ENCODE data around the gene B9D2.

B9D2 gene

GRCh38 chr19:41407271-41407670, 43.3 kb upstream of the B9D2 start:
- no peak overlapping the region for H2BK120ac ChIP-seq (ENCODE audit: low read depth, low read length)
- H2BK15ac ChIP-seq (ENCODE audit: low read depth, poor library complexity, severe bottlenecking): no peak overlapping the region
- no peak overlapping the region for H3K23ac ChIP-seq (ENCODE audit: low read length in 2 of 2)
- no peak overlapping the region for H2AK5ac ChIP-seq (ENCODE audit: low read length, severe bottlenecking)
- no peak overlapping the region for H4K8ac ChIP-seq (ENCODE audit: low read length)
- no peak overlapping the region for H3K4ac ChIP-seq (ENCODE audit: low read depth in 1 of 2, low read length in 2 of 2)
- 24% methylated on average over 4 of the region's 4 CpGs for WGBS
- H2AFZ ChIP-seq (ENCODE audit: low read depth, low read length): no peak overlapping the region
- H3K4me2 ChIP-seq (ENCODE audit: low read length, poor library complexity, severe bottlenecking): no peak overlapping the region
- no peak overlapping the region for H4K91ac ChIP-seq (ENCODE audit: low read length)
- H3K18ac ChIP-seq (ENCODE audit: low read depth in 1 of 2, low read length in 2 of 2): no peak overlapping the region
- H3K27me3 ChIP-seq (ENCODE audit: control insufficient read depth in 1 of 2, insufficient read depth in 1 of 2, low read length in 2 of 2): no peaks in the 10 kb centered on the region
- no peak for DNase-seq
- H2BK5ac ChIP-seq (ENCODE audit: low read depth, low read length, poor library complexity, severe bottlenecking): no peak overlapping the region
- H3K9ac ChIP-seq (ENCODE audit: low read length): no peak overlapping the region
- no peak overlapping the region for H3K4me3 ChIP-seq (ENCODE audit: insufficient read depth in 1 of 2, low read depth in 1 of 2, low read length in 2 of 2)
- peaks cover 15% of the 10 kb centered on the region for H3K79me1 ChIP-seq (replicated peaks; ENCODE audit: low read length, poor library complexity, severe bottlenecking)
- no peaks in the 10 kb centered on the region for H3K9me3 ChIP-seq (ENCODE audit: control insufficient read depth, low read length)
- peaks cover 20% of the 10 kb centered on the region for H3K4me1 ChIP-seq (ENCODE audit: control insufficient read depth, insufficient read depth, low read depth, low read length)
- no peak overlapping the region for H2BK12ac ChIP-seq (ENCODE audit: low read length in 2 of 2)
- peak overlapping the region; percentile 86 for H3K27ac ChIP-seq (ENCODE audit: low read length, poor library complexity, severe bottlenecking)
- H3K14ac ChIP-seq (ENCODE audit: low read length in 2 of 2): no peak overlapping the region
- peaks cover 23 to 24% of the 10 kb centered on the region in 2 experiments for H3K36me3 ChIP-seq (ENCODE audit: control insufficient read depth in 1 of 2, insufficient read depth in 2 of 2, low read depth in 1 of 2, low read length in 2 of 2)

- H2AK5ac ChIP-seq (ENCODE audit: low read length, severe bottlenecking): peak overlapping the region; percentile 13
- H3K36me3 ChIP-seq (ENCODE audit: control insufficient read depth in 1 of 2, insufficient read depth in 2 of 2, low read depth in 1 of 2, low read length in 2 of 2): peaks cover 11% of the 10 kb centered on the region in 2 experiments
- H3K18ac ChIP-seq (ENCODE audit: low read depth in 1 of 2, low read length in 2 of 2): no peak overlapping the region
- no peak overlapping the region for H3K4me2 ChIP-seq (ENCODE audit: low read length, poor library complexity, severe bottlenecking)
- peaks cover 20% of the 10 kb centered on the region for H3K4me1 ChIP-seq (ENCODE audit: control insufficient read depth, insufficient read depth, low read depth, low read length)
- H2BK12ac ChIP-seq (ENCODE audit: low read length in 2 of 2): no peak overlapping the region
- no peak overlapping the region for H4K91ac ChIP-seq (ENCODE audit: low read length)
- no peak overlapping the region for H3K4ac ChIP-seq (ENCODE audit: low read depth in 1 of 2, low read length in 2 of 2)
- H2BK15ac ChIP-seq (ENCODE audit: low read depth, poor library complexity, severe bottlenecking): no peak overlapping the region
- H3K79me1 ChIP-seq (replicated peaks; ENCODE audit: low read length, poor library complexity, severe bottlenecking): peaks cover 16% of the 10 kb centered on the region
- WGBS: 90% methylated on average over 6 of the region's 6 CpGs
- H2BK120ac ChIP-seq (ENCODE audit: low read depth, low read length): no peak overlapping the region
- no peak overlapping the region for H3K14ac ChIP-seq (ENCODE audit: low read length in 2 of 2)
- H2BK5ac ChIP-seq (ENCODE audit: low read depth, low read length, poor library complexity, severe bottlenecking): no peak overlapping the region
- no peak overlapping the region for H3K23ac ChIP-seq (ENCODE audit: low read length in 2 of 2)
- DNase-seq: no peak
- no peak overlapping the region for H4K8ac ChIP-seq (ENCODE audit: low read length)
- H3K4me3 ChIP-seq (ENCODE audit: insufficient read depth in 1 of 2, low read depth in 1 of 2, low read length in 2 of 2): no peak overlapping the region
- H3K9ac ChIP-seq (ENCODE audit: low read length): no peak overlapping the region
- no peaks in the 10 kb centered on the region for H3K9me3 ChIP-seq (ENCODE audit: control insufficient read depth, low read length)
- no peak overlapping the region for H3K27ac ChIP-seq (ENCODE audit: low read length, poor library complexity, severe bottlenecking)
- H2AFZ ChIP-seq (ENCODE audit: low read depth, low read length): no peak overlapping the region
- H3K27me3 ChIP-seq (ENCODE audit: control insufficient read depth in 1 of 2, insufficient read depth in 1 of 2, low read length in 2 of 2): no peaks in the 10 kb centered on the region
Observed at GRCh38 chr19:41405776-41406175, 41.8 kb upstream of the B9D2 start.

DNA sequence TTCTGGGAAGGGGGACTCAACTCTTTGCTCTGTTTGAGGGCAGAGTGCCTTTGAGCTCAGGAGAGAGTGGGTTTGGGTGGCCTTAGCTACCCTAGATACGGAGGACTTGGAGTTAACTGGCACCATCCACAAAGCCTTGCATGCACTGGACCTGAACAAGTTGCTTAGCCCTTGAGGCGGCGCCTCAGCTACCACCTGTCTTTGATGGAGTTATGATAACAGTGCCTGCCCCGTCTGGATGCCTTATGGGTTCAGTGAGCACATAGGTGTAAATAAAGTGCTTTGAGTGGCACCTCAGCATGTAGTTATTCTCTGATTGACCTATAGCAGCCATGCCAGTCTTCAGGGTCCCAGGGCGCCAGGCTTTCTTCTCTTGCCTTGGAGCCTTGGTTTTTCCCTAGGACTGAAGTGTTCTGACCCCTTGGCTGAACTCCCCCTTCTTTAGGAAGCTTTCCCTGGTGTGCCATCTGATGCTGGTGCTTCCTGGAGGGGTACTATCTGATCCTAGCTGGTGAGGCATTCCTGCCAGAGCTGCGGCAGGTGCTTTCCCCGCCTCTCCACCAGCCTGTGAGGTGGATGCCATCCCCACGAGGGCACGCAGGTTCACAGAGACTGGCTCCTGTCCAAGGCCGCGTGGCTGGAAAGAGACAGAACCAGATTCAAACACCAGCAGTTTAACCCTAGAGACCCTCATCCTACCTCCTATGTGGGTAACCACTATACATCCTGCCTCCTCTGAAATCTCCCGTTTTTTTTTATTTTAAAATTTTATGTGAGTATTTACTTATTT, 39.4 kb upstream of the B9D2 start:
- no peak overlapping the region for H3K27ac ChIP-seq (ENCODE audit: low read length, poor library complexity, severe bottlenecking)
- peaks cover 12% of the 10 kb centered on the region for H3K4me1 ChIP-seq (ENCODE audit: control insufficient read depth, insufficient read depth, low read depth, low read length)
- H3K4me3 ChIP-seq (ENCODE audit: insufficient read depth in 1 of 2, low read depth in 1 of 2, low read length in 2 of 2): no peak overlapping the region
- H3K36me3 ChIP-seq (ENCODE audit: control insufficient read depth in 1 of 2, insufficient read depth in 2 of 2, low read depth in 1 of 2, low read length in 2 of 2): peaks cover 6 to 9% of the 10 kb centered on the region in 2 experiments
- H2AFZ ChIP-seq (ENCODE audit: low read depth, low read length): no peak overlapping the region
- no peak overlapping the region for H2BK12ac ChIP-seq (ENCODE audit: low read length in 2 of 2)
- no peak overlapping the region for H2AK5ac ChIP-seq (ENCODE audit: low read length, severe bottlenecking)
- no peak overlapping the region for H2BK15ac ChIP-seq (ENCODE audit: low read depth, poor library complexity, severe bottlenecking)
- no peaks in the 10 kb centered on the region for H3K27me3 ChIP-seq (ENCODE audit: control insufficient read depth in 1 of 2, insufficient read depth in 1 of 2, low read length in 2 of 2)
- no peaks in the 10 kb centered on the region for H3K9me3 ChIP-seq (ENCODE audit: control insufficient read depth, low read length)
- H4K91ac ChIP-seq (ENCODE audit: low read length): no peak overlapping the region
- peaks cover 19% of the 10 kb centered on the region for H3K79me1 ChIP-seq (replicated peaks; ENCODE audit: low read length, poor library complexity, severe bottlenecking)
- no peak overlapping the region for H3K14ac ChIP-seq (ENCODE audit: low read length in 2 of 2)
- 98% methylated on average over 11 of the region's 12 CpGs for WGBS
- DNase-seq: no peak
- no peak overlapping the region for H3K9ac ChIP-seq (ENCODE audit: low read length)
- no peak overlapping the region for H3K23ac ChIP-seq (ENCODE audit: low read length in 2 of 2)
- no peak overlapping the region for H3K18ac ChIP-seq (ENCODE audit: low read depth in 1 of 2, low read length in 2 of 2)
- no peak overlapping the region for H3K4ac ChIP-seq (ENCODE audit: low read depth in 1 of 2, low read length in 2 of 2)
- no peak overlapping the region for H2BK120ac ChIP-seq (ENCODE audit: low read depth, low read length)
- no peak overlapping the region for H3K4me2 ChIP-seq (ENCODE audit: low read length, poor library complexity, severe bottlenecking)
- no peak overlapping the region for H4K8ac ChIP-seq (ENCODE audit: low read length)
- H2BK5ac ChIP-seq (ENCODE audit: low read depth, low read length, poor library complexity, severe bottlenecking): no peak overlapping the region

GRCh38 chr19:41402010-41402409, 38.1 kb upstream of the B9D2 start:
- Histone ChIP-seq H3K27me3 (ENCODE audit: control insufficient read depth in 1 of 2, insufficient read depth in 1 of 2, low read length in 2 of 2) (no peaks in the 10 kb centered on the region), H3K79me1 (replicated peaks; ENCODE audit: low read length, poor library complexity, severe bottlenecking) (peaks cover 25% of the 10 kb centered on the region), H2BK120ac (ENCODE audit: low read depth, low read length) (no peak overlapping the region), H2AFZ (ENCODE audit: low read depth, low read length) (no peak overlapping the region), H2BK15ac (ENCODE audit: low read depth, poor library complexity, severe bottlenecking) (no peak overlapping the region), H3K14ac (ENCODE audit: low read length in 2 of 2) (no peak overlapping the region), H3K9ac (ENCODE audit: low read length) (no peak overlapping the region), H2BK5ac (ENCODE audit: low read depth, low read length, poor library complexity, severe bottlenecking) (no peak overlapping the region), H2BK12ac (ENCODE audit: low read length in 2 of 2) (no peak overlapping the region), H3K27ac (ENCODE audit: low read length, poor library complexity, severe bottlenecking) (no peak overlapping the region), H3K4ac (ENCODE audit: low read depth in 1 of 2, low read length in 2 of 2) (no peak overlapping the region), H3K18ac (ENCODE audit: low read depth in 1 of 2, low read length in 2 of 2) (no peak overlapping the region), H3K4me3 (ENCODE audit: insufficient read depth in 1 of 2, low read depth in 1 of 2, low read length in 2 of 2) (no peak overlapping the region), H3K36me3 (ENCODE audit: control insufficient read depth in 1 of 2, insufficient read depth in 2 of 2, low read depth in 1 of 2, low read length in 2 of 2) (peaks cover 6 to 9% of the 10 kb centered on the region in 2 experiments), H2AK5ac (ENCODE audit: low read length, severe bottlenecking) (no peak overlapping the region), H3K9me3 (ENCODE audit: control insufficient read depth, low read length) (no peaks in the 10 kb centered on the region), H4K91ac (ENCODE audit: low read length) (no peak overlapping the region), H3K4me1 (ENCODE audit: control insufficient read depth, insufficient read depth, low read depth, low read length) (peaks cover 4% of the 10 kb centered on the region), H3K23ac (ENCODE audit: low read length in 2 of 2) (no peak overlapping the region), H3K4me2 (ENCODE audit: low read length, poor library complexity, severe bottlenecking) (no peak overlapping the region), H4K8ac (ENCODE audit: low read length) (no peak overlapping the region)
- WGBS: 100% methylated on average over 1 of the region's 3 CpGs
- no peak for DNase-seq
